HEK293 (cell line): ENCODE measurements around the gene YOD1.

ENCODE experiments used
- CTCF ChIA-PET: fragments of 350-600 bp; formaldehyde crosslinking; extraction: SDS; loops from one replicate; lab custom pipeline; 2021; ENCODE audit warnings: antibody characterized with exemption; lab: Yijun Ruan, JAX
- POLR2A ChIA-PET: fragments of 300-600 bp; formaldehyde crosslinking; extraction: SDS; loops from one replicate; lab custom pipeline; 2020; ENCODE audit warnings: antibody characterized with exemption, inconsistent platforms; lab: Yijun Ruan, JAX
- H3K27ac ChIP-seq: fragments of 200-500 bp; sonication (Bioruptor generic); 2 replicates; pipeline ENCODE4 v1.5.1; 2014; ENCODE audit warnings: low read depth, low read length, control low read depth, inconsistent platforms; ENCODE audit errors: extremely low read depth
- H3K36me3 ChIP-seq, 2 experiments: fragments of 200-500 bp in 1 of 2; sonication (Bioruptor generic) in 1 of 2; 1 replicate in 1 of 2; 2 replicates in 1 of 2; pipeline ENCODE4 v1.5.1; 2014 to 2017; ENCODE audit warnings: inconsistent platforms in 2 of 2, low read length in 2 of 2; ENCODE audit not compliant: control insufficient read depth in 2 of 2, insufficient read depth in 1 of 2
- H3K4me1 ChIP-seq: fragments of 200-500 bp; sonication (Bioruptor generic); 2 replicates; pipeline ENCODE4 v1.5.1; 2014; ENCODE audit warnings: mild to moderate bottlenecking, low read length, inconsistent platforms; ENCODE audit not compliant: control insufficient read depth, insufficient read depth
- H3K4me3 ChIP-seq: 2 replicates; pipeline ENCODE4 v1.5.1; 2011; ENCODE audit warnings: low read depth, mild to moderate bottlenecking, control low read depth, low read length, moderate library complexity
- H3K9me3 ChIP-seq: fragments of 200-500 bp; sonication (Bioruptor generic); 2 replicates; pipeline ENCODE4 v1.5.1; 2014; ENCODE audit warnings: low read depth, low read length, inconsistent platforms; ENCODE audit not compliant: control insufficient read depth, insufficient read depth
- GLI2 ChIP-seq: fragments of 450-650 bp; formaldehyde crosslinking; IDR thresholded peaks from 2 replicates; pipeline ENCODE4; 2017; ENCODE audit warnings: missing biosample characterization, missing genetic modification characterization, low read depth, borderline replicate concordance
- HOXA7 ChIP-seq: sonication (generic); formaldehyde crosslinking; IDR thresholded peaks from 2 replicates; pipeline ENCODE4 v1.8.1; 2022; ENCODE audit warnings: missing genetic modification reagents, borderline replicate concordance
- KLF1 ChIP-seq: fragments of 450-650 bp; formaldehyde crosslinking; IDR thresholded peaks from 2 replicates; pipeline ENCODE4 v1.5.1; 2016; ENCODE audit warnings: missing biosample characterization, missing genetic modification characterization
- PRDM1 ChIP-seq: fragments of 450-650 bp; formaldehyde crosslinking; IDR thresholded peaks from 2 replicates; pipeline ENCODE4; 2016; ENCODE audit warnings: missing biosample characterization, missing genetic modification characterization
- TCF7L2 ChIP-seq: IDR thresholded peaks from 2 replicates; pipeline ENCODE4 v1.6.1; 2011; ENCODE audit warnings: low read depth, mild to moderate bottlenecking, inconsistent platforms, low read length, moderate library complexity, borderline replicate concordance
- WT1 ChIP-seq: fragments of 450-650 bp; formaldehyde crosslinking; IDR thresholded peaks from 2 replicates; pipeline ENCODE4 v1.5.1; 2016; ENCODE audit warnings: missing biosample characterization, missing genetic modification characterization
- ZNF138 ChIP-seq: fragments of 450-650 bp; formaldehyde crosslinking; IDR thresholded peaks from 2 replicates; pipeline ENCODE4 v1.5.1; 2016; ENCODE audit warnings: missing biosample characterization, missing genetic modification characterization, borderline replicate concordance
- ZNF140 ChIP-seq: fragments of 450-650 bp; formaldehyde crosslinking; IDR thresholded peaks from 2 replicates; pipeline ENCODE4 v1.5.1; 2016; ENCODE audit warnings: missing biosample characterization, missing genetic modification characterization
- ZNF18 ChIP-seq: fragments of 450-650 bp; formaldehyde crosslinking; IDR thresholded peaks from 2 replicates; pipeline ENCODE4 v1.5.1; 2016; ENCODE audit warnings: missing biosample characterization, missing genetic modification characterization
- ZNF214 ChIP-seq: fragments of 450-650 bp; formaldehyde crosslinking; IDR thresholded peaks from 2 replicates; pipeline ENCODE4 v1.5.1; 2017; ENCODE audit warnings: missing biosample characterization, mild to moderate bottlenecking, missing genetic modification characterization, borderline replicate concordance
- ZNF292 ChIP-seq: fragments of 450-650 bp; formaldehyde crosslinking; IDR thresholded peaks from 2 replicates; pipeline ENCODE4 v1.5.1; 2016; ENCODE audit warnings: low read depth, missing biosample characterization, missing genetic modification characterization, borderline replicate concordance
- ZNF311 ChIP-seq: fragments of 450-650 bp; formaldehyde crosslinking; IDR thresholded peaks from 2 replicates; pipeline ENCODE4 v1.5.1; 2017; ENCODE audit warnings: missing biosample characterization, missing genetic modification characterization, borderline replicate concordance
- ZNF354C ChIP-seq: fragments of 450-650 bp; formaldehyde crosslinking; IDR thresholded peaks from 2 replicates; pipeline ENCODE4 v1.5.1; 2016; ENCODE audit warnings: missing biosample characterization, missing genetic modification characterization, low read depth, borderline replicate concordance
- ZNF473 ChIP-seq: fragments of 450-650 bp; formaldehyde crosslinking; IDR thresholded peaks from 2 replicates; pipeline ENCODE4 v1.5.1; 2017; ENCODE audit warnings: missing biosample characterization, missing genetic modification characterization
- ZNF48 ChIP-seq: fragments of 450-650 bp; formaldehyde crosslinking; IDR thresholded peaks from 2 replicates; pipeline ENCODE4 v1.5.1; 2016; ENCODE audit warnings: missing biosample characterization, missing genetic modification characterization
- ZNF549 ChIP-seq: fragments of 450-650 bp; IDR thresholded peaks from 2 replicates; pipeline ENCODE4 v1.5.1; 2018; ENCODE audit warnings: missing biosample characterization, missing genetic modification characterization, mild to moderate bottlenecking, inconsistent platforms, moderate library complexity
- ZNF555 ChIP-seq: fragments of 450-650 bp; formaldehyde crosslinking; conservative IDR thresholded peaks from 2 replicates; pipeline ENCODE4 v1.5.1; 2017; ENCODE audit warnings: missing biosample characterization, mild to moderate bottlenecking, missing genetic modification characterization, inconsistent platforms
- ZNF560 ChIP-seq: fragments of 450-650 bp; formaldehyde crosslinking; IDR thresholded peaks from 2 replicates; pipeline ENCODE4 v1.5.1; 2017; ENCODE audit warnings: missing biosample characterization, missing genetic modification characterization, borderline replicate concordance
- ZNF561 ChIP-seq: fragments of 450-650 bp; IDR thresholded peaks from 2 replicates; pipeline ENCODE4 v1.5.1; 2018; ENCODE audit warnings: missing biosample characterization, missing genetic modification characterization, borderline replicate concordance
- ZNF580 ChIP-seq: fragments of 450-650 bp; formaldehyde crosslinking; IDR thresholded peaks from 2 replicates; pipeline ENCODE4 v1.5.1; 2016; ENCODE audit warnings: missing biosample characterization, missing genetic modification characterization
- ZNF621 ChIP-seq: fragments of 450-650 bp; formaldehyde crosslinking; IDR thresholded peaks from 2 replicates; pipeline ENCODE4 v1.5.1; 2017; ENCODE audit warnings: missing biosample characterization, missing genetic modification characterization
- ZNF658 ChIP-seq: fragments of 450-650 bp; formaldehyde crosslinking; IDR thresholded peaks from 2 replicates; pipeline ENCODE4; 2016; ENCODE audit warnings: missing biosample characterization, missing genetic modification characterization
- ZNF785 ChIP-seq: fragments of 450-650 bp; formaldehyde crosslinking; IDR thresholded peaks from 2 replicates; pipeline ENCODE4 v1.5.1; 2016; ENCODE audit warnings: missing biosample characterization, missing genetic modification characterization
- ZSCAN30 ChIP-seq: fragments of 450-650 bp; IDR thresholded peaks from 2 replicates; pipeline ENCODE4 v1.5.1; 2018; ENCODE audit warnings: missing biosample characterization, mild to moderate bottlenecking, missing genetic modification characterization, moderate library complexity
- TF ChIP-seq, protein P1 (sequence below): fragments of 450-650 bp; formaldehyde crosslinking; IDR thresholded peaks from 2 replicates; pipeline ENCODE4 v1.5.1; 2017; ENCODE audit warnings: missing biosample characterization, mild to moderate bottlenecking, missing genetic modification characterization, moderate library complexity
- TF ChIP-seq, protein P2 (sequence below): fragments of 450-650 bp; formaldehyde crosslinking; IDR thresholded peaks from 2 replicates; pipeline ENCODE4 v1.5.1; 2016; ENCODE audit warnings: missing biosample characterization, missing genetic modification characterization

YOD1 gene

GRCh38 chr1:207009945-207010344 lies 41.1 kb downstream of the YOD1 start:
- H3K9me3 ChIP-seq: no peaks in the 10 kb centered on the region
- no peaks in the 10 kb centered on the region for H3K36me3 ChIP-seq
- CTCF ChIA-PET: interaction anchor here (1.1 kb wide), 1 partner anchor 8 kb away, joined by 5 read pairs; no protein-coding TSS in a partner anchor
- no peaks in the 10 kb centered on the region for H3K4me1 ChIP-seq
- no peak overlapping the region for H3K27ac ChIP-seq
- POLR2A ChIA-PET: no interaction called here
- TF ChIP-seq ZNF560 (tag by site-specific recombination) (no peak), PRDM1 (tag by site-specific recombination) (0 out of 2 replicates have a peak, but pooled peaks have one; percentile 40)
- H3K4me3 ChIP-seq: no peak overlapping the region

GRCh38 chr1:207009182-207009850 lies 41.7 kb downstream of the YOD1 start:
- no peaks in the 10 kb centered on the region for H3K36me3 ChIP-seq
- H3K4me3 ChIP-seq: no peak overlapping the region
- TF ChIP-seq GLI2 (tag by site-specific recombination) (no peak), ZSCAN30 (tag by site-specific recombination) (no peak), ZNF473 (tag by site-specific recombination) (no peak), TCF7L2 (no peak), ZNF658 (tag by site-specific recombination) (no peak), ZNF311 (no peak), ZNF138 (tag by site-specific recombination) (no peak), ZNF214 (tag by site-specific recombination) (no peak), ZNF555 (tag by site-specific recombination) (no peak), ZNF18 (no peak), ZNF48 (tag by site-specific recombination) (no peak), WT1 (no peak), ZNF549 (no peak), ZNF292 (tag by site-specific recombination) (no peak), ZNF621 (no peak), HOXA7 (CRISPR knock-in tag) (no peak), ZNF140 (tag by site-specific recombination) (no peak), ZNF785 (no peak)
- no peaks in the 10 kb centered on the region for H3K9me3 ChIP-seq
- ChIA-PET CTCF (interaction anchor here (1.1 kb wide), 1 partner anchor 9 kb away, joined by 5 read pairs; no protein-coding TSS in a partner anchor), POLR2A (no interaction called here)
- no peak overlapping the region for H3K27ac ChIP-seq
- H3K4me1 ChIP-seq: no peaks in the 10 kb centered on the region

DNA sequence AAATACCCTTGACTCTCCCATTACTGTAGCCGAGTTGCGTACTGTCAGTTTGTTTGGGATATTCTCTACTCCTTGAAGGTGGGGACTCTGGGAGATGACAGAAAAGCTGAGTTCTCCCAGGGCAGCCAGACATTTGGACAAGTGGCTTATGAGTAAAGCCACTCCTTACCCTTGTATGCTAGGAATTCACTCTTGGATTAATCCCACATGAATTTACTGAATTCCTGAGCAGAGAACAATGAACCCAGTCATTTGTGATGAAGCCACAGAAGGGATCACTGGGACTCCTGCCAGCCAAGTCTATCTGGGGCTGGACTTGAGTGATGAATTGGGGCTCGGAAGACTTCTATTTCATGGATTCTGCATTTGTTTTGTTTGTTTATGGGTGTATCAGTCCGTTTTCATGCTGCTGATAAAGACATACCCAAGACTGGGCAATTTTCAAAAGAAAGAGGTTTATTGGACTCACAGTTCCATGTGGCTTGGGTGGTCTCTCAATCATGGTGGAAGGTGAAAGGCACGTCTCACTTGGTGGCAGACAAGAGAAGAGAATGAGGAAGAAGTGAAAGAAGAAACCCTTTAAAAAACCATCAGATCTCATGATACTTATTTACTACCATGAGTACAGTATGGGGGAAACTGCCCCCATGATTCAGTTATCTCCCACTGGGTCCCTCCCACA lies 43.5 kb downstream of the YOD1 start:
- H3K9me3 ChIP-seq: no peaks in the 10 kb centered on the region
- CTCF ChIA-PET: interaction anchor here (2.7 kb wide), 1 partner anchor 25 kb away, joined by 12 read pairs; no protein-coding TSS in a partner anchor
- H3K27ac ChIP-seq: no peak overlapping the region
- no peaks in the 10 kb centered on the region for H3K4me1 ChIP-seq
- POLR2A ChIA-PET: no interaction called here
- no peaks in the 10 kb centered on the region for H3K36me3 ChIP-seq
- no peak overlapping the region for H3K4me3 ChIP-seq
- TF ChIP-seq ZNF580 (tag by site-specific recombination) (no peak), ZNF561 (tag by site-specific recombination) (no peak), KLF1 (tag by site-specific recombination) (no peak), ZNF785 (no peak), ZNF354C (tag by site-specific recombination) (no peak)
- TF ChIP-seq, protein P1, sequence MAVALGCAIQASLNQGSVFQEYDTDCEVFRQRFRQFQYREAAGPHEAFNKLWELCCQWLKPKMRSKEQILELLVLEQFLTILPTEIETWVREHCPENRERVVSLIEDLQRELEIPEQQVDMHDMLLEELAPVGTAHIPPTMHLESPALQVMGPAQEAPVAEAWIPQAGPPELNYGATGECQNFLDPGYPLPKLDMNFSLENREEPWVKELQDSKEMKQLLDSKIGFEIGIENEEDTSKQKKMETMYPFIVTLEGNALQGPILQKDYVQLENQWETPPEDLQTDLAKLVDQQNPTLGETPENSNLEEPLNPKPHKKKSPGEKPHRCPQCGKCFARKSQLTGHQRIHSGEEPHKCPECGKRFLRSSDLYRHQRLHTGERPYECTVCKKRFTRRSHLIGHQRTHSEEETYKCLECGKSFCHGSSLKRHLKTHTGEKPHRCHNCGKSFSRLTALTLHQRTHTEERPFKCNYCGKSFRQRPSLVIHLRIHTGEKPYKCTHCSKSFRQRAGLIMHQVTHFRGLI: no peak
- TF ChIP-seq, protein P2, sequence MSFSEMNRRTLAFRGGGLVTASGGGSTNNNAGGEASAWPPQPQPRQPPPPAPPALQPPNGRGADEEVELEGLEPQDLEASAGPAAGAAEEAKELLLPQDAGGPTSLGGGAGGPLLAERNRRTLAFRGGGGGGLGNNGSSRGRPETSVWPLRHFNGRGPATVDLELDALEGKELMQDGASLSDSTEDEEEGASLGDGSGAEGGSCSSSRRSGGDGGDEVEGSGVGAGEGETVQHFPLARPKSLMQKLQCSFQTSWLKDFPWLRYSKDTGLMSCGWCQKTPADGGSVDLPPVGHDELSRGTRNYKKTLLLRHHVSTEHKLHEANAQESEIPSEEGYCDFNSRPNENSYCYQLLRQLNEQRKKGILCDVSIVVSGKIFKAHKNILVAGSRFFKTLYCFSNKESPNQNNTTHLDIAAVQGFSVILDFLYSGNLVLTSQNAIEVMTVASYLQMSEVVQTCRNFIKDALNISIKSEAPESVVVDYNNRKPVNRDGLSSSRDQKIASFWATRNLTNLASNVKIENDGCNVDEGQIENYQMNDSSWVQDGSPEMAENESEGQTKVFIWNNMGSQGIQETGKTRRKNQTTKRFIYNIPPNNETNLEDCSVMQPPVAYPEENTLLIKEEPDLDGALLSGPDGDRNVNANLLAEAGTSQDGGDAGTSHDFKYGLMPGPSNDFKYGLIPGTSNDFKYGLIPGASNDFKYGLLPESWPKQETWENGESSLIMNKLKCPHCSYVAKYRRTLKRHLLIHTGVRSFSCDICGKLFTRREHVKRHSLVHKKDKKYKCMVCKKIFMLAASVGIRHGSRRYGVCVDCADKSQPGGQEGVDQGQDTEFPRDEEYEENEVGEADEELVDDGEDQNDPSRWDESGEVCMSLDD (tag by site-specific recombination): no peak
